GM19023 (cell line): ENCODE data around the gene PLCB1.

ENCODE experiments used
- ATAC-seq: cut with Tn5 transposase; IDR thresholded peaks from one replicate; pipeline ENCODE4 v1.9.1; 2021; ENCODE audit warnings: mild to moderate bottlenecking, moderate library complexity; ENCODE audit not compliant: unreplicated experiment

Gene PLCB1

GRCh38 chr20:8671370-8671961 is 539.4 kb downstream of the PLCB1 start:
- ATAC-seq, result no peak

DNA sequence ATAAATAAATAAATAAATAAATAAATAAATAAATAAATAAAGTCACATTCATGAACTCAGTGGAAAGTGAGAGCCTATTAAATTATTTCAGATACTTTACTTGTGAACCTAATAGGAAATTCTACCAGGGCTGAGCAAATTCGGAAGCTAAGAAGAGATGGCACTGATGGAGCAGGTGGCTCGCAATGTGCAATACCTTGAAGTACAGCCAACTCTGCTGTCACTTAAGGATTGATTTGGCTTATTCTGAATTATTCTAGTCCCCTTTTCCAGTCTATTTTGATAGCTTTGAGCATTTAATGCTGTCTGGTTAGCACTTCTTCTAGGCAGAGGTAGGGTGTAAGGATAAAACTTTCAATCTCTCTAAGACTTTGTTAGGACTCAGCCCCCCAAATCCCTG is 541.0 kb downstream of the PLCB1 start:
- ATAC-seq, result no peak

GRCh38 chr20:8675896-8676295 is 543.8 kb downstream of the PLCB1 start:
- ATAC-seq, result no peak

DNA sequence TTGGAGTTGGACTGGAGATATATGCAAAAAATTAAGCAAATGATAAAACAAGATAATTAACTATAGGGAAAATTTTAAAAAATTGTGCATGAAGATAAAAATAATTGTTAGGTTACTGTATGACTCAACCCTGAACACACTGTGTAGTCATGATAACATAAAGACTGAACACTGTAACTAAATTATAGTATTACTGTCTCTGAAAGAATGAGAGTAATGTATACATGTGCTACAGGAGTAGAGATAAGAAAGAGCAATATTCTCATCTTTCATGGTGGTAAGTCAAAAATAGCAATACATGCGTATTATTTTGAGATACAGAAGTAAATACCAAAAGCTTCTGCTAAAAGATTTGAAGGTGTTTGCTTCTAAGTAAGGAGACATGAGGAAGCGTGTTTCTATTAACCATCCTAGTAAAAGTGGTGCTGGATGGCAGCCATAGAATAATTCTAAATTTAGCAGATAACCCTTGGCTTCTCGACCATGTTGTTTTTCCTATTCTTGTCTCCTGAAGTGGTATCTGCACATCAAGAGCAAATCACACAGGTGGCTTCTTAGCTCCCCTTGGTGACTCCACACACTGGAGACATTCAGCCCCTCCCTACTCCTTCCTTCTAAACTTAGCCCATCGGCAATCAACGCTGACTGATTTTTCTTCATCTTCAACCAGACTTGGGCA is 546.2 kb downstream of the PLCB1 start:
- ATAC-seq, result no peak

DNA sequence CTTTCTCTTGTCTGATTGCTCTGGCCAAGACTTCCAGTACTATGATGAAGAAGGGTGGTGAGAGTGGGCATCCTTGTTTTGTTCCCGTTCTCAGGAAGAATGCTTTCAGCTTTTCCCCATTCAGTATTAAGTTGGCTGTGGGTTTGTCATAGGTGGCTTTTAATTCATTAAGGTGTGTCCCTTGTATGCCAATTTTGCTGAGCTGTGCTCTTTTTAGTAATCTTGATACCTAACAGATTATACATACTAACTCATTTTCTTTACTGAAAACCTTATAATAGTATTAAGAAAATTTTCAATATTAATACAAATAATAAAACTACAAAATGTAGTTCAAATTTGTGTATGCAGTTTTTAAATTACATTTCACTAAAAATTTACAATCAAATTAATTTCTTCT is 557.3 kb downstream of the PLCB1 start:
- ATAC-seq, result no peak

DNA sequence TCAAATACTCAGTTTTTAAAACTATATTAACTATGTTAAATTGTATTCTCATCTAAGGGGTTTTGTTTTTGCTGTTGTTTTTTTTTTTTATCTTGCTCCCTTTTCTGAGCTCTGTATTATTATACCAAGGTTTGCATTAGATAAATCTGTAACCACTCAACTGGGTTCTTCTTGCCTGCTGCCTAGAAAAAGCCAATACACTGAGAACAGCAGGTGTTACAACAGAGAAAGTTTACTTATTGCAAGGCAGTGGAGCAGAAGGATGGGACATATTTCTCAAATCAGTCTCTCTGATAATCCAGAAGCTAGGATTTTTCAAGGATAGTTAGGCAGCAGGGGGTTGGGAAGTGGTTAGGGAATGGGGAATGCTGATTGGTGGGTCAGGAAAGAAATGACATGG is 558.0 kb downstream of the PLCB1 start:
- ATAC-seq, result no peak

- no peak for ATAC-seq
Measured at GRCh38 chr20:8693709-8694108, 561.6 kb downstream of the PLCB1 start.

DNA sequence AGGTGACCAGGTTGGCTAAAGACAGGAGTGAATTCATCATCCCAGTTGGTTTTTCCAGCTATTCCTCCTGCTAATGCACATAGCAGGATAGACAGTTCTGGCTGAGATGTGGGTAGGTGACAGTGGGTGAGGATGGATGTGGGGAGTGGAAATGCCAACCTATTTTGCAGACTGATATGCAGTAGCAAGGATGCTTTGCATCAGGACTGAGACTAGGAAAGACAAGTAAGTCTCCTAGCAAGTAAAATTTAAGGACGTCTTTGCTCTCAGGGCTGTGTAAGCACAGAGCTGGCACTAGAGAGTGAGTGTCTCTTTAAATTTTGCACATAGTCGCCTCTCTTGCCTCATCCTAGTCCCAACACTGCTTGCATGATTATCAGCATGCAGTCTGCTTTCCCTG is 568.7 kb downstream of the PLCB1 start:
- no peak for ATAC-seq

DNA sequence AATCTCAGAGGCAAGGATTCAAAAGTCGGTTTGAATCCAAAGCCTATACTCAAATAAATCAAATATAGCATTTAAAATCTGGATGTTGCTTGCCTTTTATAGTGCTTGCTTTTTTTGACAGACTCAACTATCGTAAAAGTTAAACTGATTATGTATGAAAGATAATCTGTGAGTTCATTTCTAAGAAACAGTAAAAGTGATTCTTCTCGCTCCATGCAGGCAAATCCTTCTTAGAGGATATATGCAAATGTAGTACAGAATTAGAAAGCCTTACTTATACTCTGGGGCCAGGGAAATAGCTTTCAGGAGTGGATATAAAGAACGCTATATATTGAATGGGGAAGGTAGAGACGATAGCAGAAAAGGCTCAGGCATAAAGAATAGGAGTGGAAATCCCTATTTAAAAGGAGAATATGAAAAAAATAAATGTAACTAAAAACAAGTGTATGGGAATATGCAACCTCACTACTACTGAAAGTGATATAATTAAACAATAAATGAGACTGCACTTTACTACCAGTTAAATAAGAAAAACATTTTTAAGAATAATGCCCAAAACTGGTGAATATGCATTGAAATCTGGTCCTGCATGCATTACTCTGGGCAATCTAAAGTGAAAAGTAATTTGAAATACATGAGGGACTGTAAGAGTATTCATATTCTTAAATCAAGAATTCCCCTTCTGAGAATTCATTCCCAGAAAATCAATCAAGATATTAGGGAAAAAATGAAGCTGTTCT is 575.1 kb downstream of the PLCB1 start:
- no peak for ATAC-seq

DNA sequence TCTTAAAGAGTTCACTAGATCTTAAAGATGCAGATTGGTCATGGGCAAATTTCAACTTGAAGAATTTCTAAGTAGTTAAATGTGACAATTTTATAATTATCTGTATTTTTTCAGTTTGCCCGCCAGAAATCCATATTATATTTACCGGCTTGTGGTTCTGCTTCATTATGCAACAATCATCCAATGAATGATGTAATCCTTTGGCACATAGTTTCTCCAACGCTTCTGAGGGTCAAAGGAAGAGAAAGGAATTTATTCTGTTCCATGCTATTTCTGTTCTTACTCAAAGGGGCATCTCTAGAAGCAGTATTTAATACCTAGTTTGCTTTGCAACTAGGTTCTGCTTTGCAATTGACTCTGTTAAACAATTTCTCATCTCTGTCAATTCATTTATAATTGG is 577.6 kb downstream of the PLCB1 start:
- ATAC-seq, result no peak

DNA sequence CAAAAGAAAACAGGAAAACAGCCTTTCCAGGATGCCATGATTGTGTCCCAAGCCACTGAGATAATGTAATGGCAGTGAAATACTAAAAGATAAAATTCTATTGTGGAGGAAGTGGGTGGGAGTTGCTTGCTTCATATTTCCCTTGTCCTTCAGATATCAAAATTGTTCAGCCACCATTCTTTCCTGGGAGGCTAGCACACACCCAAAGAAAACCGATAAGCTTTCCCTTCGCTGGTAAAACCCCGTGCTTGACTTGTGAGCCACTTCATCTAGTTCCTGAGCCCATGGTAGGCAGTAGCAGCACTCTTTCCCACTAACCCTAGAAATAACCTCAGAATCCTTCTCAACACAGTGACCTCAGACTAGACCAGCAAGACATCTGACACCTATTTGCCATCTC is 579.4 kb downstream of the PLCB1 start:
- ATAC-seq, result no peak

DNA sequence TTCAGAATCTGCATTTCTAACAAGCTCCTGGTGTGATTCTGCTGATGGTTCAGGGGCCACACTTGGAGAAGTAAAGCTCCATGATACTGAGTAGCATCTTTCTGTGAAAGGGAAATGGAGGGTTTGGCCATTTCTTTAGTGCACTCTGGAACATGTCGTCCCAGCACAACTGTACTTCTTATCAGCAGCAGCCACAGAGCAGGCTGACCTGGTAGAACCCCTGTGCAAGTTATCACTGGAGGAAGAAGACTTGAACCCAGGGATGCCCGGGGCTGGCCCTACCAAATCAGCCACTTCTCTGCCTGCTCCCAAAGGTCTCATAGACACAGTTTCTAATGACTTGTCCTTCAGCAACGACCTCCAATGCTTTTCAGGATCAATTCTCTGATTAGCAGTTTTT is 582.1 kb downstream of the PLCB1 start:
- ATAC-seq, result no peak

GRCh38 chr20:8718279-8718678 is 586.2 kb downstream of the PLCB1 start:
- ATAC-seq, result no peak

GRCh38 chr20:8720089-8720488 is 588.0 kb downstream of the PLCB1 start:
- no peak for ATAC-seq

DNA sequence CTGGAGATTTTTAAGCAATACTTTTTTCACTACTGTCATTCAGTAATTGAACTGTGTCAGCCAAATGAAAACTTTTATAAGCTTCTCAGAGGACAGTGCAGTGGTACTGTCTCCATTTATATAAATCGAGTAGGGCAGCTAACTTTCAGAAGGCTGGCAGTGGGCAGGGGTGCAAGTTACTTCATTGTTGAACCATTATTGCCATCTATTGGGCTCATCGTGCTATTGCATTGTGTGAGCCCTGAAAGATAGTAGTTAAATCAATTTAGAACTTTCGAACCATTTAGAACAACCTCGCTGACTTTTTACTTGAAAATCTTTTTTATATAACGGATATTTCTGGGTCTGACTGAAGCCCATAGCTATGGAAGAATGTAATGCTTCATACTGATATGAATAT is 589.0 kb downstream of the PLCB1 start:
- no peak for ATAC-seq

DNA sequence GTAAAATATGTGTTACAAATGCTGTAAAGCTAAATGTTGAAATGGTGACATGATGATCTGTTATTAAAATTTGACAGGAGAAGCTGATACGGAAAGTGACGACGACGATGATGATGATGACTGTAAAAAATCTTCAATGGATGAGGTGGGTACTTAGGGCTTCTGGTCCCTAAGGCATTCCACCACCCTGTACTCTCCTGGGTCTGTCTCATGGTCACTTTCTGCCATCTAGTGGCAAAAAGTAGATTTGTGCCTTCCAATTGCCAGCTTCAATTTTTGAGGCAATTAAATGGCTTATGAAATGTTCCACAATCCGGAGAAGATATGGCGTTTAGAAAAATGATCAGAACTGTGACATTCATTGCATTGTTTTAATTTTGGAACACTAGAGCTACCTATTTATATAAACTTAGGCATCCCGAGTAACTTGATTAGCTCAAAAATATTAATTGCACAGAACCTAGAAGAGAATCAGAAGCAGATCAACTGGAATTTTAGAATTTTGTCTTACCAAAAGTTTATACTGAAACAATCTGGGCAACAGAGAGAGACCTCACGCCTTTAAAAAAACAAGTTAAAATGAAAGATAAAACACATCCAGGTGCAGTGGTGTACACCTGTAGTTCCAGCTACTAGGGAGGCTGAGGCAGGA is 590.3 kb downstream of the PLCB1 start:
- ATAC-seq, result no peak

GRCh38 chr20:8723296-8723695 is 591.2 kb downstream of the PLCB1 start:
- ATAC-seq, result no peak

DNA sequence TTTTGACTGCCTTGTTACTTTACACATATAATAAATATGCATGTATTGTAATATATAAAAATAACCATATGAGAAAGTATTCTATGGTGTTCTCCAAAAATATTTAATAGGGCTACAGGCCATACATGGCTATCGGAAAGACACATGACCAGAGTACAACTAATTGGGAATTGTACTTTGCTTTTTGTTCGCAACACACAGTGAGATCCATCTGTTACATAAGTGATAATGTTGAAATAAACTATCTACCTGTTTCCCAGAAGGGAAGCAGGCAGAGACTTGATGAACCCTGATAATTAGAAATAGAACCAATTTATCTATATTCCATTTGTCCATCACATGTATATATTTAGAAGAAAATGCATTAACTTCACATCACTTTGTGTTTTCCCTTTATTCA is 592.8 kb downstream of the PLCB1 start:
- ATAC-seq, result no peak

GRCh38 chr20:8726460-8726859 is 594.4 kb downstream of the PLCB1 start:
- ATAC-seq, result no peak

GRCh38 chr20:8735014-8735413 is 602.9 kb downstream of the PLCB1 start:
- ATAC-seq, result no peak

- no peak for ATAC-seq
Measured at GRCh38 chr20:8735674-8736073, 603.6 kb downstream of the PLCB1 start.

- no peak for ATAC-seq
Measured at GRCh38 chr20:8740265-8740664, 608.2 kb downstream of the PLCB1 start.
